Activated CD4-positive, alpha-beta memory T cell treated with anti-CD3 and anti-CD28 coated beads for 36 hours (primary cell): Measurements from ENCODE around the gene CAPZA3. TPM values are rescaled to one million over a fixed set of nuclear protein-coding genes. Genes with fewer than 3 reads are reported as not detected.
"Not testable (repeated sequence)": the region's sequence is repeated elsewhere in the genome, so short reads cannot be mapped to it uniquely, and the experiment has no call there.

Source experiments
- CTCF ChIA-PET: fragments of 350-600 bp; sonication (Branson Sonifier 250); formaldehyde crosslinking; loops from one replicate; lab custom pipeline; 2021; ENCODE audit warnings: antibody characterized with exemption, inconsistent platforms; lab: Charles Lee
- POLR2A ChIA-PET: fragments of 350-600 bp; sonication (Branson Sonifier 250); formaldehyde crosslinking; loops from one replicate; lab custom pipeline; 2021; ENCODE audit warnings: antibody characterized with exemption; lab: Charles Lee
- DNase-seq: peaks from one replicate; pipeline ENCODE4 v3.0.0-alpha.2; 2020
- H3K27ac Mint-ChIP-seq: one replicate; pipeline ENCODE4 v1.8.0; 2021; ENCODE audit warnings: mixed read lengths
- H3K27me3 Mint-ChIP-seq: one replicate; pipeline ENCODE4 v1.8.0; 2021; ENCODE audit warnings: mixed read lengths
- H3K36me3 Mint-ChIP-seq: one replicate; pipeline ENCODE4 v1.8.0; 2021; ENCODE audit warnings: mixed read lengths
- H3K4me1 Mint-ChIP-seq: one replicate; pipeline ENCODE4 v1.8.0; 2021; ENCODE audit warnings: low read depth, mixed read lengths
- H3K4me3 Mint-ChIP-seq: one replicate; pipeline ENCODE4 v1.8.0; 2021; ENCODE audit warnings: mild to moderate bottlenecking, mixed read lengths
- H3K9me3 Mint-ChIP-seq: one replicate; pipeline ENCODE4 v1.8.0; 2021; ENCODE audit warnings: mixed read lengths
- intact Hi-C: fragments of 100-400 bp; cut with micrococcal nuclease; formaldehyde crosslinking; loops from one replicate; pipeline ENCODE4 v1.15.1; 2023
- total RNA-seq, 2 experiments: library from RNA; stranded (reverse); gene quantifications; one replicate each; pipeline ENCODE4 v1.2.3, GENCODE V29; 2021

The CAPZA3 gene
- total RNA-seq, 2 experiments from 2014 or later, result not detected

DNA sequence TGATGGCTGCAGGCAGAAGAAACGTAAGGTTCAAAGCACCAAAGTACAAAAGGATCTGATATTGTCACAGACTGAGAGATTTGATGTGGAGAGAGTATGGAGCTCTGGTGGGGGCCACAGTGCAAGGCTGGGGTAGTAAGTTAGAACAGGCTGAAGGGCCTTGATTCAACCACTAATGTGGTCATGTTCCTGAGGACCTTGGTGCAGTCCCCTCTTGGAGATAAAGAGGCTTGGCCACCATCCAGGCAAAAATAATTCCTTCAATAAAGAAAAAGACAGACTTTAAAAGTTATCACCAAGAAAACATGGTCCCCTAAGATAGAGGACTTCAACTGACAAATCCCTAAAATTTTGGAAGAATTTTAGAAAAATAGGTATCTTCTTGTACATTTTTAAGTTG lies 17.4 kb downstream of the CAPZA3 start:
- H3K4me3 Mint-ChIP-seq, result no peak overlapping the region
- no peaks in the 10 kb centered on the region for H3K27me3 Mint-ChIP-seq
- H3K27ac Mint-ChIP-seq, result no peak overlapping the region
- intact Hi-C loops, result no loop called here
- ChIA-PET POLR2A (no interaction called here), CTCF (no interaction called here)
- no peaks in the 10 kb centered on the region for H3K4me1 Mint-ChIP-seq
- no peaks in the 10 kb centered on the region for H3K36me3 Mint-ChIP-seq
- DNase-seq, result no peak
- no peaks in the 10 kb centered on the region for H3K9me3 Mint-ChIP-seq

DNA sequence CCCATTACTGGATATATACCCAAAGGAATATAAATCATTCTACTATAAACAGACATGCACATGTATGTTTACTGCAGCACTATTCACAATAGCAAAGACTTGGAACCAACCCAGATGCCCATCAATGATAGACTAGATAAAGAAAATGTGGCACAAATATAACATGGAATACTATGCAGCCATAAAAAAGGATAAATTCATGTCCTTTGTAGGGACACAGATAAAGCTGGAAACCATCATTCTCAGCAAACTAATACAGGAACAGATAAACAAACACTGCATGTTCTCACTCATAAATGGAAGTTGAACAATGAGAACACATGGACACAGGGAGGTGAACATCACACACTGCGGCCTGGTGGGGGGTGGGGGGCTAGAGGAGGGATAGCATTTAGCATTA lies 28.6 kb downstream of the CAPZA3 start:
- not testable (repeated sequence) for H3K36me3 Mint-ChIP-seq

GRCh38 chr12:18782827-18783226 lies 44.9 kb downstream of the CAPZA3 start:
- intact Hi-C loops, result no loop called here
- Mint-ChIP-seq H3K4me3 (no peak overlapping the region), H3K9me3 (peaks cover 7% of the 10 kb centered on the region), H3K4me1 (no peaks in the 10 kb centered on the region), H3K27me3 (no peaks in the 10 kb centered on the region), H3K36me3 (no peaks in the 10 kb centered on the region), H3K27ac (no peak overlapping the region)
- DNase-seq, result no peak
- ChIA-PET POLR2A (no interaction called here), CTCF (no interaction called here)

More for the DNA sequence above, 28.6 kb downstream of the CAPZA3 start:
- H3K9me3 Mint-ChIP-seq, result peaks cover 23% of the 10 kb centered on the region
- H3K4me1 Mint-ChIP-seq, CTCF ChIA-PET, H3K4me3 Mint-ChIP-seq, H3K27me3 Mint-ChIP-seq, H3K27ac Mint-ChIP-seq, POLR2A ChIA-PET, DNase-seq, intact Hi-C loops: not testable (repeated sequence)

GRCh38 chr12:18785465-18785864 lies 47.5 kb downstream of the CAPZA3 start:
- H3K4me1 Mint-ChIP-seq, POLR2A ChIA-PET, DNase-seq, H3K27me3 Mint-ChIP-seq, CTCF ChIA-PET, H3K9me3 Mint-ChIP-seq, H3K36me3 Mint-ChIP-seq, intact Hi-C loops, H3K27ac Mint-ChIP-seq, H3K4me3 Mint-ChIP-seq: not testable (repeated sequence)

Other genes starting within 250 kb of the CAPZA3 start
- gene PLCZ1, start 107 bp upstream of the CAPZA3 start, total RNA-seq, result not detected